ENCODE data around the gene DCAF11. TPM values are rescaled to one million over a fixed set of nuclear protein-coding genes. Genes with fewer than 3 reads are reported as not detected.

Gene DCAF11
- total RNA-seq (2014; rRNA removed; shearing (Covaris generic)): 59.8 and 59.9 TPM in 2 replicates
- 29.1 and 33.6 TPM in 2 replicates for polyA plus RNA-seq (2016; fragmentation: Nextera tagmentation; extraction: Ambion mirVana)

DNA sequence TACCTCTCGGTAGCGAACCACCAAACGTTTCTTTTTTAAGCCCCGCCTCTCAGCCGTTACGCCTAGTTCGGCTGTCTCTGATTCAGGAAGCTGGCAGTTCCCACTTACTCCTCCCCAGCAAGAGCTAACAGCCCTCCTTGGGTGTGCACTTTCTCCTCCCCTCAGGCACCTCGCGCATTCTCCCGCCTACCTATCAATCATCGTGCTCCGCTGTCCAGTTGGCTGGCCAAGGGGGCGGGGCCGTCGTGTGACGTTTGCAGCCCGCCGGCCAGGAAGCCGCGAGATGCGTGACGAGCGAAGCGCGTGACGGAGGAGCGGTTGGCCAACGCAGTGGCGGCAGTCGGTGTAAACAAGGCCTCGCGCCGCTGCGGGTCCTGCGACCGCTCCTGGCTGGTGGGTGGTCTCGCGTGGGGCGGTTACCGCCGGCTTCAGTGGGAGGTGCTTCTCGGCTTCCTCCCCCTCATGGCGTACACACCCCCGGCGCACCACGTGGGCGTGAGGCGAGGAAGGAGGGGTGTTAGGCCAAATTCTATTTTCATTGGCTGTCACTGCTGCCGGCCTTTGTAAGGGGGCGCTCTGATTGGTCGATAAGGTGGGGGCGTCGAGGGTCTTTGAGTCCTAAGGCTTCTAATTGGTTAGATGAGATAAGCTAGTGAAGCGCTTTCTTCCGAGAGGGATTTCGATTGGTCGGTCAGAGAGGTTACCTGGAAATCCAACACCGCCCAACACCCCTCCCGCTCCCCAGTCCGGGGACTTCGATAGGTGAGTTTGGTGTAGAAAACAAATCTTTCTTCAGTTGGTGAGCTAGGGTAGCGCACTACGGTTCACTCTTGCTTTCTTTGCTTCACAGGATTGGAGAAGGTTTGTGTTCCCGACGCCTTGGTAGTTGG is at the start of gene DCAF11, which contains the start of gene NRL:
TSS of gene DCAF11 (plus strand) at position 246 of the 890 bp plus-strand sequence. CDS start 818 bp downstream, outside the sequence.
TSS of gene NRL (minus strand) at position 418 of the 890 bp plus-strand sequence. CDS start 32,101 bp downstream, outside the sequence.
- H3F3A ChIP-seq (ENCODE audit: insufficient read depth): peaks cover 5% of the 10 kb centered on the region
- H3K9me2 ChIP-seq (ENCODE audit: insufficient read depth): no peaks in the 10 kb centered on the region
- H3K36me3 ChIP-seq (ENCODE audit: low read depth): no peaks in the 10 kb centered on the region; the same call in 1 of the 2 replicates
- 0 to 2% methylated on average over 65 of the region's 65 CpGs for WGBS, 2 experiments (ENCODE audit: low coverage in 1 of 2, low lambda C conversion rate in 2 of 2, missing lambda C conversion rate in 2 of 2)
- peak within 1 kb of the TSS; percentile 97 for H3K4me2 ChIP-seq (ENCODE audit: unreplicated experiment)
- peak; percentile 100 for DNase-seq
- peak within 1 kb of the TSS; percentile 81 for H3K4me3 ChIP-seq
- in situ Hi-C loops (cut with MboI): no loop called here
- H2AFZ ChIP-seq: peak within 1 kb of the TSS; percentile 96
- TF ChIP-seq EZH2phosphoT487 (IDR thresholded peaks at IDR 0.05; ENCODE audit: insufficient read depth, low read depth): no peak
- TF ChIP-seq EZH2 (IDR thresholded peaks at IDR 0.05; ENCODE audit: insufficient read depth, poor library complexity, severe bottlenecking): no peak
- peaks cover 12% of the 10 kb centered on the region for H3K4me1 ChIP-seq (ENCODE audit: insufficient read depth)
- H3K9ac ChIP-seq: peak within 1 kb of the TSS; percentile 95
- peak within 1 kb of the TSS; percentile 98 for H3K27ac ChIP-seq
- no peaks in the 10 kb centered on the region for H3K9me3 ChIP-seq (ENCODE audit: low read depth)
- no peaks in the 10 kb centered on the region for H4K20me1 ChIP-seq (ENCODE audit: insufficient read depth)
- H3K27me3 ChIP-seq (replicated peaks; ENCODE audit: insufficient read depth): no peaks in the 10 kb centered on the region
- H3K79me2 ChIP-seq (ENCODE audit: insufficient read depth): peaks cover 16% of the 10 kb centered on the region; the same call in 1 of the 2 replicates

DNA sequence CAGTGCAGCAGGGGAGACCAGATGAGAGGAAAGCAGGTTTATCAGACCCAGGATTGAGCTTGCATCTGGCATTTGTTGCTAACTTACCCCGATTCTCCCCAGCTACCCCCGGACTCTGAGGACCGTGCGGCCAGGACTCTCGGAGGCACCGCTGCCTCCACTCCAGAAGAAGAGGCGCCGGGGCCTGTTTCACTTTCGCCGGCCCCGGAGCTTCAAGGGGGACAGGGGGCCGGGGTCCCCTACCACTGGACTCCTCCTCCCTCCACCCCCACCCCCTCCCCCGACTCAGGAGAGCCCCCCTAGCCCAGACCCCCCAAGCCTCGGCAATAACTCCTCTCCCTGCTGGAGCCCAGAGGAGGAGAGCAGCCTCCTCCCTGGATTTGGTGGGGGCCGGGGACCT is 49.7 kb upstream of the DCAF11 start:
- no peak for DNase-seq
- no peaks in the 10 kb centered on the region for H3K4me1 ChIP-seq (ENCODE audit: insufficient read depth)
- H2AFZ ChIP-seq: no peak overlapping the region
- no peak overlapping the region for H3K27ac ChIP-seq
- no peaks in the 10 kb centered on the region for H3K9me2 ChIP-seq (ENCODE audit: insufficient read depth)
- no peaks in the 10 kb centered on the region for H4K20me1 ChIP-seq (ENCODE audit: insufficient read depth)
- no peak overlapping the region for H3K4me3 ChIP-seq
- WGBS, 2 experiments (ENCODE audit: low coverage in 1 of 2, low lambda C conversion rate in 2 of 2, missing lambda C conversion rate in 2 of 2): 51 to 62% methylated on average over 4 to 14 of the region's 15 CpGs
- no peaks in the 10 kb centered on the region for H3K9me3 ChIP-seq (ENCODE audit: low read depth)
- H3K27me3 ChIP-seq (replicated peaks; ENCODE audit: insufficient read depth): peaks cover 5% of the 10 kb centered on the region
- in situ Hi-C loops (cut with MboI): no loop called here
- no peak overlapping the region for H3K4me2 ChIP-seq (ENCODE audit: unreplicated experiment)
- no peaks in the 10 kb centered on the region for H3K79me2 ChIP-seq (ENCODE audit: insufficient read depth)
- no peaks in the 10 kb centered on the region for H3F3A ChIP-seq (ENCODE audit: insufficient read depth)
- H3K9ac ChIP-seq: no peak overlapping the region
- TF ChIP-seq EZH2phosphoT487 (IDR thresholded peaks at IDR 0.05; ENCODE audit: insufficient read depth, low read depth): no peak
- no peak for TF ChIP-seq EZH2 (IDR thresholded peaks at IDR 0.05; ENCODE audit: insufficient read depth, poor library complexity, severe bottlenecking)
- no peaks in the 10 kb centered on the region for H3K36me3 ChIP-seq (ENCODE audit: low read depth)

DNA sequence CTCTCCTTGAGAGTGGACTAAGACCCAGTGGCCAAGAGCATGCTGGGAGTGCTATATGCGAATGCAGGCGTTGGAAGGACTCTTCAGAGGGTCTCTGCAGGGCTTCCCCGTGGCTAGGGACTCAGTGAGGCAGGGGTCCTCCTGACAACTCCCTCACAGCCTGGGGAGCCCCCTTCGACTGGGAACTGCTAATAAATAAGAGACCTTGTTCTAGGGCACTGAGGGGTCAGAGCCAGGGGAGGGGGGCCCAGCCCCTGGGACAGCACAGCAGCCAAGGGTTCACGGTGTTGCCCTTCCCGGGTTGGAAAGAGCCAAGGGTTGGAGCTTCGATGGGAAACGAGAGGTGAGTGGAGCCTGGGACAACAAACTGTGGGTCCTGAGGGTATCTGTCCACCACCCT is 49.2 kb upstream of the DCAF11 start:
- Histone ChIP-seq H4K20me1 (ENCODE audit: insufficient read depth) (no peaks in the 10 kb centered on the region), H3K4me3 (no peak overlapping the region), H3K9ac (no peak overlapping the region), H3F3A (ENCODE audit: insufficient read depth) (no peaks in the 10 kb centered on the region), H2AFZ (no peak overlapping the region), H3K9me3 (ENCODE audit: low read depth) (no peaks in the 10 kb centered on the region), H3K27me3 (replicated peaks; ENCODE audit: insufficient read depth) (peaks cover 9% of the 10 kb centered on the region), H3K9me2 (ENCODE audit: insufficient read depth) (no peaks in the 10 kb centered on the region), H3K36me3 (ENCODE audit: low read depth) (no peaks in the 10 kb centered on the region), H3K4me1 (ENCODE audit: insufficient read depth) (no peaks in the 10 kb centered on the region), H3K27ac (no peak overlapping the region), H3K4me2 (ENCODE audit: unreplicated experiment) (no peak overlapping the region), H3K79me2 (ENCODE audit: insufficient read depth) (no peaks in the 10 kb centered on the region)
- in situ Hi-C loops (cut with MboI): no loop called here
- TF ChIP-seq EZH2 (IDR thresholded peaks at IDR 0.05; ENCODE audit: insufficient read depth, poor library complexity, severe bottlenecking) (no peak), EZH2phosphoT487 (IDR thresholded peaks at IDR 0.05; ENCODE audit: insufficient read depth, low read depth) (no peak)
- 41 to 49% methylated on average over 8 of the region's 8 CpGs for WGBS, 2 experiments (ENCODE audit: low coverage in 1 of 2, low lambda C conversion rate in 2 of 2, missing lambda C conversion rate in 2 of 2)
- no peak for DNase-seq

DNA sequence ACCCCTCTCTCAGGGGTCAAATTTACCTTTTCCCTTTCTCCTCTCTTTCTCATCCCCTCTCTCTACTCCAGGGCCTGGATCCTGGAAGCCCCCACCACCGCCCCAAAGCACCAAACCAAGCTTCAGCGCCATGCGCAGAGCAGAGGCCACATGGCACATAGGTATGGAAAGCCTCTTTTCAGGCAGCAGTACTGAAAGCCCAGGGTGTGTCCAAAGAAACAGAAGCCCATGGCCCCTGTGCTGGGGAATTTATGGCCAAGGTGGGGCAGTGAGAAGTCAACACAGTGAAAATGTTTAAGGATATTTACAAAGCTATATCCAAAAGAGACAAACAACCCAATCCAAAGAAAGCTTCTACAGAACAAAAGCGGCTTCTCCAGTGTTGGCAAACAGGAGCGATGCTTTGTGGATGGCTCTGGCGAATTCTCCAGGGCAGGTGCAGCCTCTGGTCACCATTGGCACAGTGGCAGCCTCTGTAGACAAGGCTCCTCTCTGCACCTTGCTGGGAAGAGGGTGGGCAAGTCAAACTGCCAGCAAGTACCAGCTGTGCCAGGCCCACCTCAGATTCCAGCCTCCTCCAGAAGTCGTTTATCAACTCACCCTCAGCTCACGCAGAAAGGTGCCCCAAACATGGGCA is 48.0 kb upstream of the DCAF11 start:
- H3K36me3 ChIP-seq (ENCODE audit: low read depth): no peaks in the 10 kb centered on the region
- no peak overlapping the region for H3K27ac ChIP-seq
- H3K4me1 ChIP-seq (ENCODE audit: insufficient read depth): no peaks in the 10 kb centered on the region
- no peaks in the 10 kb centered on the region for H4K20me1 ChIP-seq (ENCODE audit: insufficient read depth)
- no peaks in the 10 kb centered on the region for H3K79me2 ChIP-seq (ENCODE audit: insufficient read depth)
- TF ChIP-seq EZH2 (IDR thresholded peaks at IDR 0.05; ENCODE audit: insufficient read depth, poor library complexity, severe bottlenecking) (no peak), EZH2phosphoT487 (IDR thresholded peaks at IDR 0.05; ENCODE audit: insufficient read depth, low read depth) (no peak)
- WGBS, 2 experiments (ENCODE audit: low coverage in 1 of 2, low lambda C conversion rate in 2 of 2, missing lambda C conversion rate in 2 of 2): 57 to 64% methylated on average over 8 of the region's 8 CpGs
- DNase-seq: no peak
- H3K4me2 ChIP-seq (ENCODE audit: unreplicated experiment): no peak overlapping the region
- in situ Hi-C loops (cut with MboI): no loop called here
- H3K9me2 ChIP-seq (ENCODE audit: insufficient read depth): no peaks in the 10 kb centered on the region
- H3K9ac ChIP-seq: no peak overlapping the region
- H3K9me3 ChIP-seq (ENCODE audit: low read depth): no peaks in the 10 kb centered on the region
- no peaks in the 10 kb centered on the region for H3F3A ChIP-seq (ENCODE audit: insufficient read depth)
- H3K4me3 ChIP-seq: no peak overlapping the region
- H3K27me3 ChIP-seq (replicated peaks; ENCODE audit: insufficient read depth): peaks cover 11% of the 10 kb centered on the region
- no peak overlapping the region for H2AFZ ChIP-seq

All from GM23248 (cell line).